ENCODE results near the gene CACTIN.
A peak's percentile ranks its signal among the peaks of the same experiment; 100 is the strongest.
"Not testable (repeated sequence)": the region's sequence is repeated elsewhere in the genome, so short reads cannot be mapped to it uniquely, and the experiment has no call there.

CACTIN gene
- 77.3 to 86.7 reads per million in 2 donors for total RNA-seq

DNA sequence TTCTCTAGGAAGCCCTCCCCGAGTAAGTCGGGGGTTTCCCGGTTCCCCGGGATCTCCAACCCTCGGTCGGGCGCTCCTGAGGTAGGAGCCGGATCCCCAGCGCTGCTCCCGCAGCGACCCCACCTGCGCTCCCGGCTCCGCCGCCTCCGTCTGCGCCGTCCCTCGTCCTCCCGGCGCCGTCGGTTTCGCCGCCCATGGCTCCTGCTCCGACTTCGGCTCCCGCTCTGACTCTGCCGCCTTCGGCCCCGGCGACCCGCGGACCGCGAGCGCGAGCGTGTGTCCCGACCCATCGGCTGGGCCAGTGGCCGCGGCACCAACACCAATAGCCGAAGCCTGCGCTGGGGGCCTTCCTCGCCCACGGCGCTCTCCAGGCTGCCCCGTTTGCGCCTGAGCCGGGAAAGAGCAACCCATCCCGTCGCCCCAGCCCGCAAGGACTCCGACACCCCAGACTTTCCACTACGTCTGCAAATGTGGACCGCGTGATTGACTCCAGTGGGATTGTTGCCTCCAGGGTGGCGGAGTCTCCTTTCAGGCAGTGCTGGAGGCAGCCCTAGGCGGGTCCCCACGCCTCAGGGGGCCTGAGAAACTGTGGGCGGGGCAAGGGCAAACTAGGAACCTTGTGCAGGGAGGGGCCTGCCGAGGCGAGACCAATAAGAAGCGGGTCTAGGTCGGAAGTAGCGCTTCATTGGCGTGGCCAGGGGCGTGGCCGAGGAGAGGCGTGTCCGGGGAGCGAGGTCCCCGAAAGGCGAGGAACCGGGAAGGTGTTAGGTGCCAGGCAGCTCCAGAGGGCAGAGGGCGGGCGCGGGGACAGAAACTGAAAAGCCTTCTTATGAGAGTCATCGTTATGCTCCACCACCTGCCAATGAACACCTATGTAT lies at the start of gene CACTIN:
CACTIN (minus strand) TSS at position 318 of the 878 bp plus-strand sequence; CDS start at position 290, 28 bp downstream.
- DNase-seq, result peak; percentile 87

DNA sequence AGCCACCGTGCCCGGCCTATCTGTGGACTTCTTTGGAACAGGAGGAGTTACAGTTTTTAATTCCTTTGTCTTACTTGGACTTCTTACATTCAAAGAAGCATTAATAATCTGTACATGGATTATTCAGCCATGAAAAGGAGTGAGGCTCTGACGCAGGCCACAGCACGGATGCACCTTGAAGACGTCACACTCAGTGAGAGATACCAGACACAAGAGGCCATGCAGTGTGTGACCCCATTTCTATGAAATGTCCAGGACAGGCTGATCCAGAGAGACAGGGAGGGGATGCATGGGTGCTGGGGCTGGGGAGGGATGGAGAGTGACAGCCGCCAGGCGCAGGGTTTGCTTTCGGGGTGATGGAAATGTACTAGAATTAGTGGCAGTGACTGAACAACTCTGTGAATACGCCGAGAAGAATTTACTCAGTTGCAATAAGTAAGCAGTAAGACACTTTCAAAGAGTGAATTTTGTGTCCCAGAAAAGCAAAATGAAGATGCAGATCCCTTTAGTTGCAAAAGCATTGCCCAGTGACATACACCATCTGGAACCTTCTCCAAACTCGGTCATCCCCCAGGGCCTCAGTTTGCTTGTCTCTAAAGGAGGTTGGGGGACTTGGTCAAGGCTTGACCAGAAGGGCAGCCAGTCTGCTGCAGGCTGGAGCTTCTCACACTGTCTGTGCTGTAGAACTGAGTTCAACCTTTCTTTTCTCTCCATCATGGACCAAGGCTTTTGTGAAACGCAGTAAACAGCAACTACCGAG lies 48.4 kb upstream of the CACTIN start:
- no peak for DNase-seq

- no peak for DNase-seq
Measured at GRCh38 chr19:3673506-3674439, 47.2 kb upstream of the CACTIN start.

DNA sequence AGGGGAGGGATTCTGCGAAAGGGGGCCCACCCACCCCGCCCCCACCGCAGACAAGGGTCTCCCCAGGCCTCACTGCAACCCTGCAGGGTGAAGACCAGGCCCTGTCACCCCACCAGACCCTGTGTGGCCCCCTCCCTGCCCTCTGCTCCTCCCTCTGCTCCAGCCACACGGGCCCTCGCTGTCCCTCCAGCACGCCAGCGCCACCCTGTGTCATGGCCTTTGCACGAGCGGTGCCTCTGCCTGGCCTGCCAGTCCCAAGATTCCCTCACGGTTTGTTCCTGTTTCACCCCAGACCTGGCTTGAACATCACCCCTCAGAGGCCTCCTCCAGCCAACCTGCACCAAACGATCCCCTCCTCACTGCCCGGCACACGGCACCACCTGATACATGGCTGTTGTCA lies 46.4 kb upstream of the CACTIN start:
- DNase-seq, result no peak

GRCh38 chr19:3672575-3672948 lies 46.0 kb upstream of the CACTIN start:
- DNase-seq, result no peak

DNA sequence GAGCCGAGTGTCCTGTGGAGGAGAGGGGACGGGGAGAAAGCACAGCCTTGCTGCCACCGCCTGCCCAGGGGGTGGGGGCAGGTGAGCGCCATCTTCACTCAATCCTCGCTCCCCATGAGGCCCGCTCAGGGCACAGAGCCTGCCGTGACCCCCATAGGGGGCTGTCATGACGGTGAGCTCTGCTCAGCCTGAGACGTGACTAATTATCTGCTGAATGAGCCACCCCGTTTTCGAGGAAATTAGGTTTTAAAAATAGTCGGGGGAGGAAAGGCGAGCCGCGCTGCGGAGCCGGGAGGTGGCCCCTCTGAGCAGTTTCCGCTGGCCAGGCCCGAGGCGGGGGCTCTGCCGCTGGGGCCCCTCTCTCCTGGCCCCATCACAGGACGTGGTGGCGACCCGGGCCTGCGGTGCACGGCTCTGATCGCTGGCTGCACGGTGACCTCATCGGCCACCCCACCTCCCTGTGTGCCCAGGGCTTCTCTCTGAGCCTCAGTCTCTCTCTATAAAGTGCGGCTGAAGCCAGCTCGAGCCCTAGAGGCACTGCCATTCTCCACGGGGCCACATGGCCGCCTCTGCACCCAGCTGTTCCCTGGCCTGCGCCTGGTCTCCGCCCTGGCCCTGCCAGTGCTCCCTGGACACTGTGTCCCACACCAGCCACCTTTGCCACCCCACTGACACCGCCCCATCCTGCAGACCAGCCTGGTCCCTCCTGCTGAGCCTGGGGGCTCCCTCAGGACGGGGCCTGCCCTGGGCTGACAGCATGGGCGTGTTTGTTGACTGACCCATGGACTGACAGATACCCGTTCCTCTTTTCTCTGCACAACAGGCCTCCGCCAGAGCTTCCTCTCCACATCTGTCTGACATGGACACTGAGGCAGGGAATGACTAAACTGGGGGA lies 45.3 kb upstream of the CACTIN start:
- no peak for DNase-seq

DNA sequence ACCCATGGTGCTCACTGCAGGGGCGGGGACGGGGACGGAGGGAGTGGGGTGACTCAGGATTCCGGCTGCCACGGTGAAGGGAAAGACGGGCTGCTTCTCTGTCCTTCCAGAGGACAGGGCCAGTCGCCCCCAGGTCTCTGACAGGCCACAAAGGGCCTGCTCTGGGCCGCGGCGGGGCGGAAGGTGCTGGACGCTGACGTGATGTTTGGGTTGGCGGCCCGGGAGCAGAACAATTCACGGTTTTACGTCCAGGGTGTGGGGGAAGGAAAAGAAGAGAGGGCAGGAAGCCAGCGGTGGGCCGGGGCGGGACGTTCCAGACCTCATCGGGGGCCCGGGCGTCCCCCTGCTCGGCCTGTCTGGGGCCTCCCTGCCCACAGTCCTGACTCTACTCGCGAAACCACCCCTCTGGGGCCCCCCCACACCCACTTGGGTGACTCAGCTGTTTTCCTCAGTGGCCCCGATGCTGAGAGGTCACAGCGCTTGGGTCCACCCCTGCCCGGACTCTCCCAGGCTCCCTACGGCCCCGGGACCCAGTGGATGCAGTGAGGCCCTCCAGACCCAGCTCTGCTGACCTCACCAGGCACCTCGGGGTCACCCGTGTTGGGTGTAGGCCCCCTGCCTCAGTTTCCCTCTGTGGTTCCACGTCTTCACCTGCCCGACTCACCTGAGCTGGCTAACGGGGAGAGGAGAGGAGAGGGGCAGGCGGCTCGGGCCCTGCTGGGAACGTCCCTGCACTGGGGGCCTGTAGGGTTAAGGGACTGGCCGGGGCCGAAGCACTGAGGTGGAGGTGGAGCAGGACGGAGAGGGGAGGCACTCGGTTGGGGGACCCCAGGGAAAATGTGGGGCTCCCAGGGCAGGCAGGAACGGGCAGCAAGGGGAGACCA lies 44.4 kb upstream of the CACTIN start:
- DNase-seq, result no peak

- no peak for DNase-seq
Measured at GRCh38 chr19:3669947-3670795, 43.6 kb upstream of the CACTIN start.

DNA sequence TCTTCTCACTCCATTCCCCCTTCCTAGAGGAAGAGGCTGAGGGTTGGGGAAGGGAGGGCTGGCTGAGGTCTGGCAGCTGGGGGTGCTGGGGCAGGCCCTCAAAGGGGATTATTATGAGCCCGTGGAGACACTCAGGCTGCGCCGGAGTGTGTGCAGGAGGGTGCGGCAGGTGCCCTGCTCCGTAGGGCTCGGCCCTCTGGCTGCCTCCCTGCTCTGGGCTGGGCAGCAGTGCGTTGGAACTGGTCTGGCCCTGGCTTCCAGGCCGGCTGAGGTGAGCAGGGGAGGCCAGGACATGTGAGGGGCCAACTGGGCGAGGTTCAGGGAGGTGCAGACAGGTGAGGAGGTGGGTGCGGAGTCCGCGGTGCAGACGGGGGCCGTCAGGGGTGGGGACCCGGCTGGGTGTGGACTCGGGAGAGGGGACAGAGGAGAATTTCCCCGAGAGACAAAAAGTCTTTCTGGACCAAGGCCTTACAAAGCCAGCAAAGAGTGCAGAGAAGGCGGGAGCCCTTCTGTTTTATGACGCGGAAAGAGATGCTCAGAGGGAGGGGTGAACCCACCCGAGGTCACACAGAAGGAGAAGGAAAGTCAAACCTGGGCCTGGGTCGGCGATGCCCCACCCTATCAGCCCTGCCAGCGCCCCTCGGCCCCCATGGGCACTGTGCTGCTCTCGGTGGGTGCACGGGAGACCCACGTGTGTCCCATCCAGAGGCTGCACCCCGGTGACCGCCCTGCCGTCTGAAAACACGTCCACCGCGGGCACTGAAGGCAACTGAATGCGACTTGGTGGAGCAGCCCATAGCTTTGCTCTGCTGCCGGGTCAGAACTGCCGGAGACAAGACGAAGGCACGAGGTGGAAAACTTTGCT lies 42.7 kb upstream of the CACTIN start:
- no peak for DNase-seq

- DNase-seq, result no peak
Measured at GRCh38 chr19:3668331-3669081, 41.9 kb upstream of the CACTIN start.

- no peak for DNase-seq
Measured at GRCh38 chr19:3667766-3668165, 41.2 kb upstream of the CACTIN start.

- no peak for DNase-seq
Measured at GRCh38 chr19:3667037-3667638, 40.5 kb upstream of the CACTIN start.

DNA sequence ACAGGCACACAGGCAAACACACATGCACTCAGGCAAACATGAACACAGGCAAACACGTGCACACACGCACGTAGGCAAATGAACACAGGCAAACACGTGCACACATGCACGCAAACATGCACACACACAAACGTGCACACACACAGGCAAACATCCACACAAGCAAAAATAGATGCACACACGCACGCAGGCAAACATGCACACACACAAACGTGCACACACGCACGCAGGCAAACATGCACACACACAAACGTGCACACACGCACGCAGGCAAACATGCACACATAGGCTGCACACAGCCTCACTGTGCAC lies 39.9 kb upstream of the CACTIN start:
- DNase-seq, result not testable (repeated sequence)

GRCh38 chr19:3665681-3666544 lies 39.3 kb upstream of the CACTIN start:
- peak; percentile 41 for DNase-seq

- DNase-seq, result no peak
Measured at GRCh38 chr19:3664879-3665642, 38.5 kb upstream of the CACTIN start.

- no peak for DNase-seq
Measured at GRCh38 chr19:3663838-3664237, 37.2 kb upstream of the CACTIN start.

All from activated gamma-delta T cell (primary cell).